Gastroesophageal sphincter (tissue), 2 donors: ENCODE measurements around the gene SCARB1.

Experiments used
- POLR2A ChIP-seq, 2 donors: fragments of 450-650 bp; IDR thresholded peaks; one replicate each; pipeline ENCODE4 v1.6.1; 2017; ENCODE audit warnings: antibody characterized with exemption in 2 of 2, mild to moderate bottlenecking in 2 of 2, moderate library complexity in 1 of 2
- POLR2AphosphoS5 ChIP-seq: sonication (generic); formaldehyde crosslinking; IDR thresholded peaks from one replicate; pipeline ENCODE4 v1.6.1; 2017; ENCODE audit warnings: antibody characterized with exemption

DNA sequence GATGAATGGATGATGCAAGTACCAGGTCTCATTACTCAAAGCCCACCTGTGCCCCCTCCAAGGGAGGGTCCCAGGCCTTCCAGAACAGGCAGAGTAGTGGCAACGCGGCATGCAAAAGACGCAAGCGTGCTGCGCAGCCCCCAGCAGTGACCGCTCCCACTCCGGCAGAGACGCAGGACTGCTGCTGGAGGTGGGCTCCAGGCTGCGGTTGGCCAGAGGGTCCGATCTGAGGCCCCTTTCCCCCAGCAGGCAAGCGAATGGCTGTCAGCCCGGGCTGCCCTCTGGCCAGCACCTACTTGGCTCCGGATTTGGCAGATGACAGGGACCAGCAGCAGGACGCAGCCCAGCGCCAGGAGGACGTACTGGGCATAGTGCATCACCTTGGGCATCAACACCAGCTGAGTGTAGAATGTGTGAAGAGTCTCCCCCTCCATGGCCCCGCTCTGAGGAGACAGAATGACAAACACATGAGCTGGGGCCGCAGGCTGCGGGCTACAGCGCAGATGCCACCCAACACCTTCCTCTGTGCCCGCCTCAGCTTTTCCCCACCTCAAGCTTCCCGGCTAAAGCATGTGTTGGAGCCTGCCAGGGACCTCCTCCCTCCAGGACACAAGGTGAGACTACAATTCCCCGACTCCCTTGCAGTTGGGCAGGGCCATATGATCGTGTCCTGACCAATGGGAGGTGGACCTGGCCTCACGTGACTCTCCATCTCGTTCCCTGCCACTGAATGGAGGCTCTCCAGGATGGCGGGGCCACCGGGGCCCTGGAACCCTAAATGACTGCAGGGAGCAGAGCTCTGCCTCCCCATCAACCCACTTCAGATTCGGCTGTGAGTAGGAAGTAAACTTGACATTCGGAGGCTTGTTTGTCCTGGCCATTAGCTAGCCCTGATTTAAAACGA, 77.4 kb downstream of the SCARB1 start:
- TF ChIP-seq POLR2A (IDR thresholded peaks at IDR 0.05) (no peak), POLR2AphosphoS5 (no peak)
